Fibroblast of the conjunctiva (primary cell): ENCODE results near the gene PROX1.

ENCODE experiments used
- DNase-seq: peaks from one replicate; pipeline ENCODE4 v3.0.0-alpha.2; 2010; ENCODE audit warnings: low read depth

PROX1 gene, protein sequence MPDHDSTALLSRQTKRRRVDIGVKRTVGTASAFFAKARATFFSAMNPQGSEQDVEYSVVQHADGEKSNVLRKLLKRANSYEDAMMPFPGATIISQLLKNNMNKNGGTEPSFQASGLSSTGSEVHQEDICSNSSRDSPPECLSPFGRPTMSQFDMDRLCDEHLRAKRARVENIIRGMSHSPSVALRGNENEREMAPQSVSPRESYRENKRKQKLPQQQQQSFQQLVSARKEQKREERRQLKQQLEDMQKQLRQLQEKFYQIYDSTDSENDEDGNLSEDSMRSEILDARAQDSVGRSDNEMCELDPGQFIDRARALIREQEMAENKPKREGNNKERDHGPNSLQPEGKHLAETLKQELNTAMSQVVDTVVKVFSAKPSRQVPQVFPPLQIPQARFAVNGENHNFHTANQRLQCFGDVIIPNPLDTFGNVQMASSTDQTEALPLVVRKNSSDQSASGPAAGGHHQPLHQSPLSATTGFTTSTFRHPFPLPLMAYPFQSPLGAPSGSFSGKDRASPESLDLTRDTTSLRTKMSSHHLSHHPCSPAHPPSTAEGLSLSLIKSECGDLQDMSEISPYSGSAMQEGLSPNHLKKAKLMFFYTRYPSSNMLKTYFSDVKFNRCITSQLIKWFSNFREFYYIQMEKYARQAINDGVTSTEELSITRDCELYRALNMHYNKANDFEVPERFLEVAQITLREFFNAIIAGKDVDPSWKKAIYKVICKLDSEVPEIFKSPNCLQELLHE

DNA sequence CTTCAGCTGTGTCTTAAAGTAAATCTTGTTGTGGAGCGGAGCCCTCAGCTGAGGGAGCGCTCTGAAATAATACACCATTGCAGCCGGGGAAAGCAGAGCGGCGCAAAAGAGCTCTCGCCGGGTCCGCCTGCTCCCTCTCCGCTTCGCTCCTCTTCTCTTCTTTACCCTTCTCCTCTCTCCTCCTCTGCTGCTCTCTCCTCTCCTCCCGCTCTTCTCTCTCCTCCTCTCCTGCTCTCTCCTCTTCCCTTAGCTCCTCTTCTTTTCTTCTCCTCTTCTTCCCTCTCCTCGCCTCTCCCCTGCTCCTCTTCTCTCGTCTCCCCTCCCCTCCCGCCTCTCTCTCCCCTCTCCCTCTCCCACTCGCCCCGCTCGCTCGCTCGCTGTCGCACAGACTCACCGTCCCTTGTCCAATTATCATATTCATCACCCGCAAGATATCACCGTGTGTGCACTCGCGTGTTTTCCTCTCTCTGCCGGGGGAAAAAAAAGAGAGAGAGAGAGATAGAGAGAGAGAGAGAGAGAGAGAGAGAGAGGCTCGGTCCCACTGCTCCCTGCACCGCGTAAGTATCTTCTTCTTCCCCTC lies at the start of gene PROX1:
Gene PROX1, plus strand, starts transcription at position 47 of the 580 bp plus-strand sequence. CDS start 8,563 bp downstream, outside the sequence.
- peak; percentile 64 for DNase-seq

DNA sequence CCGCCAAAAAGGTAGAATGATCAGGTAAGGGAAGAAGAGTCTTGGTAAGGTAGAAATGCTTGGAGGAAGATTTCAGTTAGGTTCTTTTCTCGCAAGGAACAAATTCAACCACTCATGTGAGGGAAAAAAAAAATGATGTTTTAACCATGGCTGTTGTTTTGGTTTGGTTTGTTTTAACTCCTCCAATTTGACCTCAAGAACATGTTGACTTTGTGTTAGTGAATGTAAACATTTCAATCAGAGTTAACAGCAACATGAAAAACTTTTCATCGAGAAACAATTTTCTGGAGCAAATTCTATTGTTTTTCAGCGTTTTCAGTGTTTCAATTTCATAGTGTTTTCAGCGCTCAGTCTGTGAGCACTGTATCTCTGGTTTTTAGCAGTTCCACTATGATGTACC lies 49.0 kb upstream of the PROX1 start:
- DNase-seq, result no peak

DNA sequence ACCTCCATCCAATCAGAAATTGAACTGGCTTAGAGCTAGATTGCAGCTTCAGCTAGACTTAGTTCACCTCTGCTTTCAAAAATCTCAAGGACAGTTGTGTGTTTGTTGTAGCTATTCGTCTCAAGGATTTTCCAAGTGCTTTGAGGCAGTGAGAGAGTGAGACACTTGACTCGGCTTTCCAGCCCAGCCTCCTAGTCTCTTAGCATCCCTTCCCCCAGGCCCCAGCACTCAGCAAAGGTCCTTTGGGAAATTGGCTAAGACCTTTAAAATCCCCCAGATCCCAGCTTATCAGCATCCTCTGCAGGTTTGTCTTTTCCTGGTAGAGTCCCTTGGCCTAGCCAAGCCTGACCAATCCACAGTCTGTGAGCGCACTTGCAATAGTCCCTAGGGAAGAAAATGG lies 47.9 kb upstream of the PROX1 start:
- DNase-seq, result no peak

DNA sequence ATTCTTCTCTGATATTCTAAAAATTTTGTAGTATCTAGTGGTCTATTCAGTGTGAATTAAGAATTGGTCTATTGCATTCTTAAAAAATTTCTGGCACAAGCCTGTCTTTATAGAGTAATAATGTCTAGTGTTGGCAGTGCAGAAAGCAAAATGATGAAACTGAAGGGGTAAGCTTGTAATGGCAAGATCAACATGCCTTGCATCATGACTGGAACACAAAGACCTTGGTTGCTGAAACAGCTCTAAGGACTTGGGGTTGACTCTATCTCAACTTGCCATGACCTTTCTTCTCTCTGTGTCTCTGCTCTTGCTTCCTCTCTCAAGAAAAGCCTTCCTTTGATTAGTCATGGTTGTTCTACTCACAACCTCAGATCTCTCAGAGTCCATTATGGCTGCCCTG lies 46.8 kb upstream of the PROX1 start:
- no peak for DNase-seq

- no peak for DNase-seq
Measured at GRCh38 chr1:213942061-213942460, 45.7 kb upstream of the PROX1 start.

GRCh38 chr1:213947200-213947801 lies 40.5 kb upstream of the PROX1 start:
- DNase-seq, result no peak

DNA sequence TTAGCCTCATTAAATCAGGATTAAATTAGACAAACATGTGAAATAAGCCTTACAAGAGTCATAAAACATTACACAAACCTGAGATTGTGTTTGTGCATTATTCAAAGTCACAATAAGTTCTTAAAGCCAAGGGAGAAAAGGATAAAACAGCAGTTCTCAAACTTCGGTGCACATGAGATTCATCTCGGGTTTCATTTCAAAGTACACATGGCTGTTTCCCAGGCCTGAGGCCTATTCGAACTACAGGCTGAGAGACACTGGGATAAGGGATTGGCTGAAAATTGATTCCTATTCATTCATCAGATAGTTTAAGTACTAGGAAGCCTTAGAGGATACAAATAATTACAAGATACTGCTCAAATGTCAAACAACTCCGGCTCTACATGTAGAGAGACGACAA lies 35.9 kb upstream of the PROX1 start:
- DNase-seq, result no peak

GRCh38 chr1:213953806-213954205 lies 34.0 kb upstream of the PROX1 start:
- DNase-seq, result no peak

GRCh38 chr1:213956295-213956770 lies 31.4 kb upstream of the PROX1 start:
- DNase-seq, result no peak

DNA sequence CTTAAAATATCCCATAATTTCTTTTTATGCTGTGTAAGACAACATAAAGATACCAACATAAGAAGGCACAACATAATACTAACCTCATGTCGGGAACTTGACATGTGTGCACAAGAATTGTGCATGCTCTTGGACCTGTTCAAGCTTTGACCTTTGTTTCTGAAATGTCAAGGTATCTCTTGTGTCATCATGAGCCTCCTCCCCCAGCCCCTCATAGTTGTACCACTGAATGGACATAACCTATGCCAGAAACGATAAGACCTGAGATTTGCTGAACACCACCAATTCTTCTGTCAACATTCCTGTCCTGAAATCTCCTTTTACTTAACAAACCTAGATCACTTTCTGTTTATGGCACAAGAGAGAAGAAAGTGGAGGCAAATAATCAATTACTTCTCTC lies 29.4 kb upstream of the PROX1 start:
- DNase-seq, result no peak

DNA sequence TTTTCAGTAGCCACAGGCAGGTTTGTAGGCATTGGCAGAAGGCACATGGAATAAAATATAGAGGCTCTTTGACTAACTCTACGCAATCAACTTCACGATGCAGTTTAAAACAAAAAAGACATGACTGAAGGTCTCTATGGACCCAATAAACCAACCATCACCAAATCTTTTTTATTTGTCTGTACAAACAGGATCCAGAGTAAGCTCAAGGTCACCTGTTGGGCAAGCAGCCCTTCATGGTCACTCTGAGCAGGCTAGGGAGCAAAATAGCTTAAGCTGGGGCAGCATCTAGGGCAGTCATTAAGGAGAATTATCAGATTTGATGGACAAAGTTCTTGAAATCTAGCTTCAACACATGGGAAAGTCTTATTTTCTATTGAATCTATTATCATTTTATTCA lies 26.8 kb upstream of the PROX1 start:
- DNase-seq, result no peak

DNA sequence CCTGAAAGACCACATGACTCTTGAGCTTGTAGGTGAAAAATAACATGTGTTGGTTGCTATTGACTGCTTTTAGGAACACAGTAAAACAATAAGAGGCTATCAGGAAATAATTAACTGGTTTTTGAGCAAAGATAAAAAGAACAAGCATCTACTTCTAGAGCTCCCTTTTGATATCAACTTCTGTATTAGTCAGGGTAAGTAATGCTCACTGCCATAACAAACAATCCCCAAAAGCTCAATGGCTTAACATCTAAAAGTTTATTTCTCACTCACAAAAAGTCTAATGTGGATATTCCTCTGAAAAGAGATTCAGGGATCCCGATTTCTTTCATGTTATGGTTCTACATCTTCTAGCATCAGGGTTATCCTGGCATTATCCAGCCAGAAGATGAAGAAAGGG lies 25.3 kb upstream of the PROX1 start:
- no peak for DNase-seq

DNA sequence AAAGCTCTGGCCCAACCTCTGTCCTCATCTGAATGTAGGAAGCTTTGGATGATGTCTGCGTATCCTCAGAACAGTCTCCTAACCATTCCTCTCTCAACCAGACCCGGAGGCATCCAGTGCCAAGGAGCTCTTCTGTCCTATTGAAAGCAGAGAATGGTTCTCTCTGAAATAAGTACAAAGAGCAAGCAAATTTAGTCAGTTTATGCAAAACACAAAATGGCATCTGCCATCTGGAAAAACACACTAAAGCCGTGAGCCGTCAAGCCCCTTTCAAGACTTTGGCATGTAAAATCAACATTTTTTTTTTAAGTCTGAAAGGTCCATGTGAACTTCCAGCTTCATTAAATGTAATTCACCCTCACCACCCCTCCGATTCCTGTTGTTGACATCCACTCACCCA lies 21.7 kb upstream of the PROX1 start:
- DNase-seq, result no peak

DNA sequence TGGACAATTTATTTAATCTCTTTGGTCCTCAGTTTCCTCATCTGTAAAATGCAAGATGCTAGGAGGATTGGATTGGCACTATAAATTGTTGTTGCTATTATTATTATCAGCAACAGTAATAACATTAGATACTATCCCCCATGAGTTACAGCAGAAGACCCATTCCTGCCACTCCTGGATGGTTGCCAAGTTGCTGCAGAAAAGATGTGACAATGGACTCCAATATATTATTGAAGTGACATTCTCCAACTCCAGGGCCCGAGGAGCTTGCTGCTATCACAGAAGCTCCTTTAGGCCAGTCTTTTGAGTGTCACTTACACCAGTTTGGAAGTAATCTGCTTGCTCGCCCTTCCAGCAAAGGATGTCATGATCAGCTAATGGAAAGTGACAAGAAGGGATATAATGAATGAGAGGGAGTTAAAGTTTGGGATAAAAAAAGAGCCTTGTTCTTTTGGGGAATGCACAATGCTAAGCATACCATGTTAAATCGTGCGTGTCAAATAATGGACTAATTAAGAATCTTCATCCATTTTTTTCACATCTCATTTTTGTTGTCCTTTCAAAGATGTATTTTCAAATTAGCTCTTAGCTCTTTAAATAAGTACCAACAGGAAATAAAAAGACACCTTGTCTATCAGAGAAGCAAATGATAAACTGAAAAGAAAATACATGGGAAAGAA lies 19.5 kb upstream of the PROX1 start:
- no peak for DNase-seq

DNA sequence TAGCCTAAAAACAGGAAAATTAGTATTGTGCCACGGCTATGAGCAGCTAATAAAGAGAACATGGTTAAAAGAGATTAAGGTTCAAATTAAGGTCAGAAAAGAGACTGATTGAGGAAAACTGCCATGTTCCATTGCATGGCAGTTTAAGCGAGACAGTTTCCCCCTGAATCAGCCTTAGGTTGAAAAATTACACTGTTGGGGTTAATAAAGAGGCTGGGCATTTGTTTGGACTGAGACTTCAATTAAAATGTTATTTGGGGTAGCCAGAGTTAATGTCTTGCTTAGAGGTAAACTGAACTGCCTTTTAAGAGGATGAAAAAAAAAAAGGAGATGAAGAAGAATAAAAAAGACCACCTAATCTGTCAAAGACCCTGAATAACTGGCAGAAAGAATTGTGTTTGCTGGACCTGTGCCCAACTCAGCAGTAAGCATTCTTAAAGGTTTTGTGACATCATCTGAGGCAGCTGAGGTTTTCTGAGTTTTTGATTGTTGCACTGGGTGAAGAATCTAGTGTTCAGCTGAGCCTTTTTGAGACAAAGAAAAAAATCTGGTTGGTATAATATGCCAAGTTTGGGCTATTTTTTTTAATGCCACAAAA lies 17.7 kb upstream of the PROX1 start:
- DNase-seq, result no peak

- DNase-seq, result no peak
Measured at GRCh38 chr1:213972141-213972540, 15.6 kb upstream of the PROX1 start.

DNA sequence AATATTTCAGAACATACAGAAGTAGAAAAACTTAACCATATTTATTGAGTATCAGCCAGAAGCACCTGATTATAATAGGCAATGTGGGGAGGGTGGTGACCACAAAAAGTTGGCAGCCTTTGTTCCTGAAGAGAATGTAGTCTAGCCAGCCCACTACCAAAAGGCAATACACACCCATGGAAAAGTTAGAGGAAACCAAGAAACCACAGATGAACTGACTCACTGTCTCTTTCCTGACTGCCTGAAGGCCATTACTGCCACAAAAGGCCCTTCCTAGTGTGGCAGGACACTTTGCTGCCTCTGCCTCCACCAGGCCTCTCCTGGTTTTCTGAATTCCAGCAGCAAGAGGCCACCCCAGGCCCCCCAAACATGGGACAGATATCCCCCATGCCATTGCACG lies 14.6 kb upstream of the PROX1 start:
- DNase-seq, result no peak

DNA sequence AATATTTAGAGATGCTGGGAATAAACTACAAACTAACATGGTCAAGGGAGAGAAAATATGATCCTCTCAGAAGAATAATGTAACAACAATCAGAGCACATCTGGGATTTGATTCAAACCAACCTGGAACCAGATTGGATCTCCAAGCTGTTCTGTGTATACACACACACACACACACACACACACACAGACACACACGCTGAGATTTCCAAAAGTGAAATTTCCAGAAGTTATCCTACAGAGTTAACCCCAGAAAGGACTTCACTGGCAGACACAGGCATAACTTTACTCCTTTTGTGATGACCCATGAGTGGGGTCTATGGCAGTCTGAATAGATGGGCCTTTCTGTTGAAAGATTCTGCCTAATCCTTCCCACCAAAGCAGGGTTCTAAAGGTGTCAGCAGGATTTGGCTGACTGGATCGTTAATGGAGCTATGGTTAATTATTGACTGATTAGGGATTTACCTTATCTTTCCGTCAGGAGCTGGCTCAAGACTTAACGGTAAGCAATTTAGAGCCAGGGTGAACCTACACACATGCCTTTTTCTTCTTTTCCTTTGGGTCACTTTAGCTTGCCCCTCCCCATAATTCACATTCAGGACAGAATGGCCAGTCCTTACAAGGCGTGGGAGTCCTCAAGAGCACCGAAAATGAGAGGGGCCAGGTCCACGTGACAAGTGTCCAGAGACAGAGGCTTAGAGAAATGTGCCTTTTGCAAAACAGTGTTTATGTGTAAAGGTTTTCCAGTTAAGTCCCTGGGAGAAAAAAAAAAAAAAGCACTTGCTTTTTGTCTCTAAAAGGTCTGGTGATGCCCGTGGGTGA lies 10.9 kb upstream of the PROX1 start:
- DNase-seq, result no peak

DNA sequence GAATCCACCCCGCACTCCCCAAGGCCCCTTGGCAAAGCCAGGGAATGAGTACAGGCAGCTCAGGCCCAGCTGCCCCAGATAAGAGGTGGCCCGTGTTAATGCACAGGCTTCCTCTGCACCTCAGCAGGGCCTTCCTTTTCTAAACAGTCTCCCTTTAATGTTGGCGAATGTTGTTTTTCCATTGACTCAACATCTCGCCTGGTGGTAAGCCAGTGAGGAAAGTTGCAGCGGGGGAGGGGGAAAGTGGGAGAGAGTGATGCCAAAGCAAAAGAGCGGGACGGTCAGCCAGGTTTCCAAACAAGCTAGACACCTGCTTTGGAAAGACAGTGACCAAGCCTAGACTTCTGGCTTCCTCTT lies 10.3 kb upstream of the PROX1 start:
- no peak for DNase-seq

- no peak for DNase-seq
Measured at GRCh38 chr1:213977909-213978308, 9.9 kb upstream of the PROX1 start.
